Measurements from ENCODE around the gene XPR1.

XPR1 gene

GRCh38 chr1:180936110-180937011 lies 304.5 kb downstream of the XPR1 start:
- DNase-seq, result no peak

DNA sequence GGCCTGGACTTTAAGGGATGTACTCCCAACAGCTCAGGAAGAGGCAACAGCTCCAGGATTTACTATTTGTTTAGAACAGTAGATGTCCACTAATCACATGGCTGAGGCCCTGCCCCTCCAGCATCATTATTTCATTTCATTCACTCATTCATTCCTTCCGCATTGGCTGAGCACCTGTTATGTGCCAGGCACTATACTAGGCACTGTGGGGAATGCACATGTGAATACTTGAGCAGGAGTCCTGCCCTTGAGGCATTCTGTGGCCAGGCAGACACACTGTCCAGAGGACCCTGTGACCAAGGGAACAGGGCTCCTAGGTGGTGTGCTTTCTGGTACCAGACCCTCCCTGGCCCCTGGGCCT lies 305.2 kb downstream of the XPR1 start:
- no peak for DNase-seq

DNA sequence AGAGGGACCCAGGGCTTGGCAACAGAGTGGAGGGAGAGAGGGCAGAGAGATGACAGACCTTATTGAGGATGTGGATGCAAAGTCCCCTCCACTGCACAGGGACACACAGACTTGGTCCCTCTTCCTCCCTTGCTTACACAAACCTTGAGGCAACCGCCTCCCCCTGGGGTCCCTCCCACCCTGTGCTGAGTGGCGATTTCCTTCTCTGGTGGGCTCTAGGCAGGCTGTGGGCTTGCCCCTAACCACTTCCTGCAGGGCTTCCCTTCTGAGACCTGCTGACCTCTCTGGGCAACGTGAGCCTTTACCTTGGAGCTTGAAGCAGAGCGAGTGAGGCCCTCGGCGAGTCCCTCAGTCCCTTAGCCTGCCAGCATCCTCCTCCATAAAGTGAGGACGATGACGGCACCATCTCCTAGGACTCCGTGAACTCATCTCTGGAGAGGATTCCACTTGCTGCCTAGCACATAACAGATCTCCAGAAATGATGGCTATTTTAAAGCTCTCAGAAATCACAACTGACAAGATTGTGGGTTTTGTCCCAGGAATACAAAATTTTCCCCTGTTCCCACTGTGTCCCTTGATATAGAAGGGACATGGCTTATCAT lies 305.9 kb downstream of the XPR1 start:
- no peak for DNase-seq

DNA sequence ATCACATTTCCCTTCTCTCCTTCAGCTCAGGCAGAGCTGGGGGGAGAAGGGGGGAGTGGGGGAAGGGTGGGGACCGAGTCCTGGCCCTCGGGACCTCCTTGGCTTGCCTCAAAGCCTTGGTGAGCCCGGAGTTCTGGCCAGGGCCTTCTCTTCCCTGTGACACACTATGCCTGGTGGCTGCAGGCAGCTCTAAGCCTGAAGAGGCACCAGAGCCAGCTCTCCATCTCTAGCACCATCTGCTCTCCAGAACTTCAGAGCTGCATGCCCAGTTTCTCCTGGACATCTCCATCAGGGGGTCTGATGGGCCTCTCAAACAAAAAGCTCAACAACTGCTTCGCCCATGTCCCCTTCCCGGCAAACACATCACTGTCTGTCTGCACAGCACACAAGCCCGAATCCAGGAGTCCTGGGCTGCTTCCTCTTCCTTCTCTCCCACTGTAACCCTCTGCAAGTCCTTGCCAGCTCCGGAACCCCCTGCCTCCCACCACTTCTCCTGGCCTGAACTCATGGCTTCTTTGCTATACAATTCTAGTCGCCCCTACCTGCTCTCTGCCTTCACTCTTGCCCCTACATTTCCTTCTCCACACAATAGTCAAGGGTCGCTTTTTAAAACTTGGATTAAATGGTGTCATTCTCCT lies 307.4 kb downstream of the XPR1 start:
- no peak for DNase-seq

DNA sequence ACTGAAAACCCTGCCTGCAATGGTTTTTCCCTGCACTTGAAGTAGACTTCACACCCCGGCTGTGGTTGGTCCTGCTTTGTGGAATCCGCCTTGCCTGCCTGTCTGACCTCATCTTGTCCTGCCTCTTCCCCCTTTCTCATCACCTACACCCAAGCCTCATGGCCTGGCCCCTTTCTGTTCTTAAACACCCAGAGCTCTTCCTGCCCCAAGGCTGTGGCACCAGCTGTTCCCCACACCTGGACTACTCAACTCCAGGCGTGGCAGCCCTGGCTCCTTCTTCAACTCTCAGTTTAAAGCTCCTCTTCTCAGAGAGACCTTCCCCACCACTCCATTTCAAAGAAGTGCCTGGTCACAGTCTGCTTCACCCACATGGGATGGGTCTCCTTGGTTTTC lies 307.9 kb downstream of the XPR1 start:
- DNase-seq, result no peak

Data from NCI-H1694 treated with DMSO at 0.1 percent for 48 hours (cell line).